K562 (cell line): ENCODE data around the gene SLC25A2. TPM values are rescaled to one million over a fixed set of nuclear protein-coding genes. Genes with fewer than 3 reads are reported as not detected.
A peak's percentile ranks its signal among the peaks of the same experiment; 100 is the strongest.

ENCODE experiments used
- CTCF ChIP-seq, 3 experiments: IDR thresholded peaks in 2 of 3; conservative IDR thresholded peaks in 1 of 3; 2 replicates each; pipeline ENCODE4 v1.5.1; 2011 to 2012; ENCODE audit warnings: low read length in 3 of 3, mild to moderate bottlenecking in 3 of 3, control low read depth in 2 of 3, improper control_type of control experiment in 1 of 3, inconsistent platforms in 1 of 3, low read depth in 1 of 3, mixed read lengths in 1 of 3, moderate library complexity in 1 of 3; ENCODE audit not compliant: insufficient read depth in 2 of 3
- ETV5 ChIP-seq: sonication (generic); formaldehyde crosslinking; IDR thresholded peaks from 2 replicates; pipeline ENCODE4 v1.4.0; 2020; ENCODE audit warnings: low read depth, mild to moderate bottlenecking, missing genetic modification reagents
- FIP1L1 ChIP-seq: fragments of 200-400 bp; formaldehyde crosslinking; IDR thresholded peaks from 2 replicates; pipeline ENCODE4 v1.6.1; 2018; ENCODE audit warnings: mild to moderate bottlenecking, low read depth, low read length; ENCODE audit not compliant: poor library complexity, severe bottlenecking
- KLF13 ChIP-seq: fragments of 450-650 bp; IDR thresholded peaks from 2 replicates; pipeline ENCODE4 v1.6.1; 2016; ENCODE audit warnings: missing genetic modification characterization, low read depth, mild to moderate bottlenecking, missing compliant biosample characterization, moderate library complexity, borderline replicate concordance
- MECOM ChIP-seq: fragments of 250-450 bp; sonication (Bioruptor Pico); IDR thresholded peaks from 2 replicates; pipeline ENCODE4 v1.8.0; 2022; ENCODE audit warnings: inconsistent platforms
- MNT ChIP-seq, 2 experiments: fragments of 450-650 bp; conservative IDR thresholded peaks; 2 replicates each; pipeline ENCODE4 v1.6.1; 2017; ENCODE audit warnings: mild to moderate bottlenecking in 2 of 2, moderate library complexity in 2 of 2
- TAF7 ChIP-seq: fragments of 450-650 bp; IDR thresholded peaks from 2 replicates; pipeline ENCODE4 v1.6.1; 2016; ENCODE audit warnings: missing genetic modification characterization, missing compliant biosample characterization
- ZC3H8 ChIP-seq: fragments of 450-650 bp; IDR thresholded peaks from 2 replicates; pipeline ENCODE4 v1.6.1; 2017
- ZNF449 ChIP-seq: fragments of 250-450 bp; sonication (Bioruptor Pico); IDR thresholded peaks from 2 replicates; pipeline ENCODE4 v1.8.0; 2022; ENCODE audit warnings: moderate library complexity, mild to moderate bottlenecking, inconsistent platforms
- polyA plus RNA-seq, 8 experiments: library from polyadenylated mRNA; depleted of rRNA in 4 of 8; stranded (reverse) in 5 of 8; unstranded in 3 of 8; fragments of >200 nt; fragmentation: Nextera tagmentation in 2 of 8; fragmentation: Illumina TruSeq in 1 of 8; extraction: Ambion mirVana in 2 of 8; extraction: Trizol in 1 of 8; gene quantifications; 2 replicates each; pipeline versions ENCODE4 v1.2.1 to v1.2.3, GENCODE V29; 2011 to 2014; ENCODE audit warnings: inconsistent platforms in 1 of 8, missing spikeins in 1 of 8
- total RNA-seq, 7 experiments: library from RNA; depleted of rRNA in 6 of 7; stranded (reverse); fragments of >200 nt in 6 of 7; fragmentation: Illumina TruSeq in 2 of 7; extraction: Trizol in 2 of 7; gene quantifications; 2 replicates each; pipeline versions ENCODE4 v1.2.1 to v1.2.3, GENCODE V29; 2011 to 2021; ENCODE audit warnings: low replicate concordance in 1 of 7

The SLC25A2 gene
- total and polyA plus RNA-seq, 9 of the 15 experiments (the other 6 are each of a cell fraction or from before 2014, with no cell fraction given): 0.09 to 0.11 (median 0.11) TPM; not detected in 6

- TF ChIP-seq CTCF (IDR thresholded peaks at IDR 0.05 in 2 of 3, conservative IDR thresholded peaks at IDR 0.05 in 1 of 3; ENCODE audit: insufficient read depth in 2 of 3, low read depth in 1 of 3, low read length in 3 of 3) (peak; percentile 80 to 95 (median 93)), ZC3H8 (no peak), ETV5 (CRISPR knock-in tag) (peak; percentile 89), MNT (conservative IDR thresholded peaks at IDR 0.05) (peak in 1 of 2 experiments; percentile 35; a peak in 1 of 4 replicates), FIP1L1 (peak; percentile 51), TAF7 (no peak), MECOM (CRISPR knock-in tag) (no peak), ZNF449 (CRISPR knock-in tag) (no peak), KLF13 (tag) (no peak)
These were observed 16.6 kb upstream of the SLC25A2 start, which contains the start of gene TAF7 (continued) for GRCh38 chr5:141320225-141321169.
